HG03095 (cell line): ENCODE measurements around the gene DNAI1.
"Not testable (repeated sequence)": the region's sequence is repeated elsewhere in the genome, so short reads cannot be mapped to it uniquely, and the experiment has no call there.

Experiments used
- ATAC-seq: cut with Tn5 transposase; IDR thresholded peaks from one replicate; pipeline ENCODE4 v1.9.1; 2021; ENCODE audit warnings: moderate library complexity; ENCODE audit not compliant: unreplicated experiment

DNAI1 gene

GRCh38 chr9:34532041-34532440, 73.4 kb downstream of the DNAI1 start:
- ATAC-seq, result not testable (repeated sequence)

GRCh38 chr9:34536685-34537084, 78.1 kb downstream of the DNAI1 start:
- no peak for ATAC-seq

GRCh38 chr9:34540827-34541226, 82.2 kb downstream of the DNAI1 start:
- ATAC-seq, result no peak

- ATAC-seq, result no peak
These were observed 82.9 kb downstream of the DNAI1 start for GRCh38 chr9:34541540-34541939.

GRCh38 chr9:34544035-34544434, 85.4 kb downstream of the DNAI1 start:
- ATAC-seq, result no peak

- ATAC-seq, result no peak
These were observed 86.9 kb downstream of the DNAI1 start for GRCh38 chr9:34545497-34545896.

GRCh38 chr9:34546102-34546833, 87.7 kb downstream of the DNAI1 start:
- ATAC-seq, result no peak

- ATAC-seq, result no peak
These were observed 88.5 kb downstream of the DNAI1 start for GRCh38 chr9:34546834-34547827.

- no peak for ATAC-seq
These were observed 89.5 kb downstream of the DNAI1 start for GRCh38 chr9:34547960-34548611.

- ATAC-seq, result no peak
These were observed 90.8 kb downstream of the DNAI1 start for GRCh38 chr9:34549407-34549732.

- no peak for ATAC-seq
These were observed 91.5 kb downstream of the DNAI1 start for GRCh38 chr9:34550016-34550680.

GRCh38 chr9:34550681-34551270, 92.2 kb downstream of the DNAI1 start:
- ATAC-seq, result no peak

GRCh38 chr9:34551751-34552605, 93.4 kb downstream of the DNAI1 start:
- ATAC-seq, result no peak

GRCh38 chr9:34552606-34552981, 94.0 kb downstream of the DNAI1 start:
- ATAC-seq, result no peak

- ATAC-seq, result no peak
These were observed 94.4 kb downstream of the DNAI1 start for GRCh38 chr9:34552986-34553385.

GRCh38 chr9:34553511-34554021, 95.0 kb downstream of the DNAI1 start:
- no peak for ATAC-seq

GRCh38 chr9:34554211-34555001, 95.8 kb downstream of the DNAI1 start:
- ATAC-seq, result no peak

- no peak for ATAC-seq
These were observed 96.4 kb downstream of the DNAI1 start for GRCh38 chr9:34555002-34555348.

GRCh38 chr9:34555500-34555899, 96.9 kb downstream of the DNAI1 start:
- ATAC-seq, result no peak
